NAMALWA (cell line): Measurements from ENCODE around the gene CFP.

Experiments used
- DNase-seq: peaks from one replicate; pipeline ENCODE4 v3.0.0-alpha.2; 2015; ENCODE audit warnings: low spot score

The CFP gene

DNA sequence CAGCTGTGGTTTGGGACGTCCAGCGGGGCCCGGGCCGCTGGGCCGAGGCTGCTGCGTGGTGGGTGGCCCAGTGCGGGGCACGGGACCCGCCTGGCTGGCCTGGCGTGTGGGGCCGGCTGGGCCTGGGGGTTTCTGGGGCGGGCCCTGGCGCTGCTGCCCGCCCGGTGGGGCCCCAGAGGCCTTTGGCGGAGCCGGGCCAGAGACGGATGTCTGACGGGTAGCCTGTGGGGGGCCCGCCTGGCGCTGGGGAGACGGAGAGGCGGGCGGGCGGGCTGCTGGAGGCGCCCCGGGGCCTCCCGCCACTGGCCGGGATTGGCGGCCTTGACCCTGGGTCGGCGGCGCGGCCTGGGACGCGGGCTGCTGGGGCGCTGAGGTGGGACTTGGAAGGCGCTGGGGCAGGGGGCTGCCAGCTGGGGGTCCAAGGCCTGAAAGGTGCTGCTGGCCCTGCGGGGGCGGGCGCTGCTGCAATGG is 55.6 kb downstream of the CFP start:
- DNase-seq = no peak

- no peak for DNase-seq
These were observed 56.2 kb downstream of the CFP start for GRCh38 chrX:47573341-47574075.
